DND-41 (cell line): ENCODE data around the gene SVBP.

Source experiments
- ATAC-seq: fragments of 200-7000 bp; cut with Tn5 transposase; 3 replicates; pipeline ENCODE4 v1.9.1; 2021; ENCODE audit warnings: low read depth; ENCODE audit not compliant: insufficient read depth
- DNase-seq: peaks from one replicate; pipeline ENCODE4 v3.0.0-alpha.2; 2020
- H2AFZ ChIP-seq: 2 replicates; pipeline ENCODE4 v1.6.0; 2012; ENCODE audit warnings: low read depth, low read length
- H3K27ac ChIP-seq: 2 replicates; pipeline ENCODE4 v1.5.1; 2012; ENCODE audit warnings: low read length, inconsistent platforms
- H3K27me3 ChIP-seq: fragments of 200-600 bp; sonication (generic); 2 replicates; pipeline ENCODE4 v1.6.0; 2012; ENCODE audit warnings: low read length, mild to moderate bottlenecking, inconsistent platforms; ENCODE audit not compliant: insufficient read depth, poor library complexity
- H3K36me3 ChIP-seq: 2 replicates; pipeline ENCODE4 v1.5.1; 2012; ENCODE audit warnings: low read length, inconsistent platforms; ENCODE audit not compliant: insufficient read depth
- H3K4me1 ChIP-seq: 2 replicates; pipeline ENCODE4 v1.5.1; 2012; ENCODE audit warnings: mild to moderate bottlenecking, low read length; ENCODE audit not compliant: insufficient read depth
- H3K4me2 ChIP-seq: 2 replicates; pipeline ENCODE4 v1.6.0; 2012; ENCODE audit warnings: mild to moderate bottlenecking, moderate library complexity, low read length, inconsistent platforms; ENCODE audit not compliant: insufficient read depth
- H3K4me3 ChIP-seq, 2 experiments: fragments of 200-600 bp in 1 of 2; shearing (Covaris generic) in 1 of 2; 2 replicates each; pipeline ENCODE4 v1.5.1; 2012 to 2016; ENCODE audit warnings: inconsistent platforms in 2 of 2, low read length in 2 of 2, mild to moderate bottlenecking in 2 of 2, low read depth in 1 of 2, moderate library complexity in 1 of 2
- H3K79me2 ChIP-seq: 2 replicates; pipeline ENCODE4 v1.6.0; 2012; ENCODE audit warnings: low read length, inconsistent platforms; ENCODE audit not compliant: insufficient read depth
- H3K9ac ChIP-seq: 2 replicates; pipeline ENCODE4 v1.6.0; 2012; ENCODE audit warnings: low read depth, mild to moderate bottlenecking, inconsistent platforms, low read length, moderate library complexity
- H3K9me3 ChIP-seq: 2 replicates; pipeline ENCODE4 v1.5.1; 2012; ENCODE audit warnings: low read length, moderate library complexity, mild to moderate bottlenecking, inconsistent platforms; ENCODE audit not compliant: insufficient read depth, severe bottlenecking
- H4K20me1 ChIP-seq: 2 replicates; pipeline ENCODE4 v1.6.0; 2012; ENCODE audit warnings: low read length; ENCODE audit not compliant: insufficient read depth
- CTCF ChIP-seq: IDR thresholded peaks from 2 replicates; pipeline ENCODE4 v1.5.1; 2012; ENCODE audit warnings: borderline replicate concordance, low read length, moderate library complexity, mild to moderate bottlenecking; ENCODE audit not compliant: poor library complexity, severe bottlenecking; ENCODE audit errors: extremely low read depth
- EZH2 ChIP-seq: IDR thresholded peaks from 3 replicates; pipeline ENCODE4 v1.6.1; 2012; ENCODE audit warnings: borderline replicate concordance, low read depth, mild to moderate bottlenecking, moderate library complexity, low read length, inconsistent platforms; ENCODE audit not compliant: severe bottlenecking

SVBP gene

GRCh38 chr1:42852608-42852980, 35.4 kb upstream of the SVBP start:
- Histone ChIP-seq H3K36me3 (peaks cover 34% of the 10 kb centered on the region), H3K27ac (no peak overlapping the region), H3K4me2 (no peak overlapping the region), H3K27me3 (no peaks in the 10 kb centered on the region), H2AFZ (no peak overlapping the region), H4K20me1 (peaks cover 8% of the 10 kb centered on the region), H3K9me3 (no peaks in the 10 kb centered on the region), H3K4me3 (no peak overlapping the region), H3K9ac (no peak overlapping the region), H3K4me1 (peaks cover 18% of the 10 kb centered on the region), H3K79me2 (peaks cover 8% of the 10 kb centered on the region)
- no peak for ATAC-seq
- TF ChIP-seq EZH2 (no peak), CTCF (no peak)
- DNase-seq = no peak

- ATAC-seq (no peak), DNase-seq (no peak)
- H3K9ac ChIP-seq = no peak overlapping the region
- no peak for TF ChIP-seq CTCF
- TF ChIP-seq EZH2 = no peak
- peaks cover 34% of the 10 kb centered on the region for H3K36me3 ChIP-seq
- H3K4me1 ChIP-seq = peaks cover 23% of the 10 kb centered on the region
- H3K4me3 ChIP-seq = no peak overlapping the region
- H2AFZ ChIP-seq = no peak overlapping the region
- H4K20me1 ChIP-seq = peaks cover 8% of the 10 kb centered on the region
- peaks cover 13% of the 10 kb centered on the region for H3K79me2 ChIP-seq
- no peaks in the 10 kb centered on the region for H3K27me3 ChIP-seq
- no peak overlapping the region for H3K4me2 ChIP-seq
- no peaks in the 10 kb centered on the region for H3K9me3 ChIP-seq
- no peak overlapping the region for H3K27ac ChIP-seq
Measured at GRCh38 chr1:42851960-42852607, 34.9 kb upstream of the SVBP start.

- Histone ChIP-seq H3K4me2 (no peak overlapping the region), H3K9ac (no peak overlapping the region), H3K4me3 (no peak overlapping the region), H3K36me3 (peaks cover 34% of the 10 kb centered on the region), H3K79me2 (peaks cover 20% of the 10 kb centered on the region), H3K27ac (no peak overlapping the region), H3K9me3 (no peaks in the 10 kb centered on the region), H3K4me1 (peaks cover 25% of the 10 kb centered on the region), H3K27me3 (no peaks in the 10 kb centered on the region), H2AFZ (no peak overlapping the region), H4K20me1 (peaks cover 8% of the 10 kb centered on the region)
- no peak for DNase-seq
- ATAC-seq = no peak
- TF ChIP-seq EZH2 = no peak
- TF ChIP-seq CTCF = no peak
Measured at GRCh38 chr1:42851420-42851819, 34.2 kb upstream of the SVBP start.
